ENCODE results near the gene TJP3.

The TJP3 gene

GRCh38 chr19:3710265-3710812 is 2.2 kb downstream of the TJP3 start:
- DNase-seq (ENCODE audit: low read depth in 2 of 3, low spot score in 1 of 3) = no peak

GRCh38 chr19:3712663-3713611 is 4.8 kb downstream of the TJP3 start:
- DNase-seq (ENCODE audit: low read depth in 2 of 3, low spot score in 1 of 3) = no peak

- DNase-seq (ENCODE audit: low read depth in 2 of 3, low spot score in 1 of 3) = no peak
Measured at GRCh38 chr19:3716147-3716668, 8.0 kb downstream of the TJP3 start.

GRCh38 chr19:3719868-3720267 is 11.7 kb downstream of the TJP3 start:
- DNase-seq (ENCODE audit: low read depth in 2 of 3, low spot score in 1 of 3) = no peak

- no peak for DNase-seq (ENCODE audit: low read depth in 2 of 3, low spot score in 1 of 3)
Measured at GRCh38 chr19:3720349-3720917, 12.2 kb downstream of the TJP3 start.

- peak; percentile 82 to 93 (median 85) for DNase-seq (ENCODE audit: low read depth in 2 of 3, low spot score in 1 of 3)
Measured at GRCh38 chr19:3721131-3721886, 13.1 kb downstream of the TJP3 start.

- no peak for DNase-seq (ENCODE audit: low read depth in 2 of 3, low spot score in 1 of 3)
Measured at GRCh38 chr19:3721887-3722442, 13.8 kb downstream of the TJP3 start.

GRCh38 chr19:3722443-3723109 is 14.4 kb downstream of the TJP3 start:
- no peak for DNase-seq (ENCODE audit: low read depth in 2 of 3, low spot score in 1 of 3)

GRCh38 chr19:3723110-3723488 is 14.9 kb downstream of the TJP3 start:
- no peak for DNase-seq (ENCODE audit: low read depth in 2 of 3, low spot score in 1 of 3)

- no peak for DNase-seq (ENCODE audit: low read depth in 2 of 3, low spot score in 1 of 3)
Measured at GRCh38 chr19:3723883-3724282, 15.7 kb downstream of the TJP3 start.

GRCh38 chr19:3725121-3725520 is 16.9 kb downstream of the TJP3 start:
- DNase-seq (ENCODE audit: low read depth in 2 of 3, low spot score in 1 of 3) = no peak

GRCh38 chr19:3725640-3726310 is 17.6 kb downstream of the TJP3 start:
- DNase-seq (ENCODE audit: low read depth in 2 of 3, low spot score in 1 of 3) = no peak

- DNase-seq (ENCODE audit: low read depth in 2 of 3, low spot score in 1 of 3) = no peak
Measured at GRCh38 chr19:3730457-3730958, 22.3 kb downstream of the TJP3 start.

- no peak for DNase-seq (ENCODE audit: low read depth in 2 of 3, low spot score in 1 of 3)
Measured at GRCh38 chr19:3732108-3732507, 23.9 kb downstream of the TJP3 start.

- no peak for DNase-seq (ENCODE audit: low read depth in 2 of 3, low spot score in 1 of 3)
Measured at GRCh38 chr19:3733549-3734309, 25.5 kb downstream of the TJP3 start.

- no peak for DNase-seq (ENCODE audit: low read depth in 2 of 3, low spot score in 1 of 3)
Measured at GRCh38 chr19:3734310-3734600, 26.1 kb downstream of the TJP3 start.

- no peak for DNase-seq (ENCODE audit: low read depth in 2 of 3, low spot score in 1 of 3)
Measured at GRCh38 chr19:3736106-3736724, 28.0 kb downstream of the TJP3 start.

GRCh38 chr19:3737487-3738205 is 29.5 kb downstream of the TJP3 start:
- DNase-seq (ENCODE audit: low read depth in 2 of 3, low spot score in 1 of 3) = no peak

Data from stimulated activated CD4-positive, alpha-beta T cell treated with anti-CD3 and anti-CD28 coated beads, Interleukin-12 subunit alpha, Interleukin-12 subunit beta, amount 100 ng/mL, for 48 hours (primary cell).